GM23248 (cell line): ENCODE data around the gene THADA.

Experiments used
- EZH2 ChIP-seq: fragments of 200-600 bp; sonication (generic); IDR thresholded peaks from 2 replicates; pipeline ENCODE4 v1.6.1; 2018; ENCODE audit warnings: antibody characterized with exemption, mild to moderate bottlenecking; ENCODE audit not compliant: insufficient read depth, poor library complexity, severe bottlenecking
- EZH2phosphoT487 ChIP-seq: fragments of 200-600 bp; sonication (generic); IDR thresholded peaks from 2 replicates; pipeline ENCODE4 v1.6.1; 2018; ENCODE audit warnings: antibody characterized with exemption, moderate library complexity, mild to moderate bottlenecking, low read depth; ENCODE audit not compliant: insufficient read depth

DNA sequence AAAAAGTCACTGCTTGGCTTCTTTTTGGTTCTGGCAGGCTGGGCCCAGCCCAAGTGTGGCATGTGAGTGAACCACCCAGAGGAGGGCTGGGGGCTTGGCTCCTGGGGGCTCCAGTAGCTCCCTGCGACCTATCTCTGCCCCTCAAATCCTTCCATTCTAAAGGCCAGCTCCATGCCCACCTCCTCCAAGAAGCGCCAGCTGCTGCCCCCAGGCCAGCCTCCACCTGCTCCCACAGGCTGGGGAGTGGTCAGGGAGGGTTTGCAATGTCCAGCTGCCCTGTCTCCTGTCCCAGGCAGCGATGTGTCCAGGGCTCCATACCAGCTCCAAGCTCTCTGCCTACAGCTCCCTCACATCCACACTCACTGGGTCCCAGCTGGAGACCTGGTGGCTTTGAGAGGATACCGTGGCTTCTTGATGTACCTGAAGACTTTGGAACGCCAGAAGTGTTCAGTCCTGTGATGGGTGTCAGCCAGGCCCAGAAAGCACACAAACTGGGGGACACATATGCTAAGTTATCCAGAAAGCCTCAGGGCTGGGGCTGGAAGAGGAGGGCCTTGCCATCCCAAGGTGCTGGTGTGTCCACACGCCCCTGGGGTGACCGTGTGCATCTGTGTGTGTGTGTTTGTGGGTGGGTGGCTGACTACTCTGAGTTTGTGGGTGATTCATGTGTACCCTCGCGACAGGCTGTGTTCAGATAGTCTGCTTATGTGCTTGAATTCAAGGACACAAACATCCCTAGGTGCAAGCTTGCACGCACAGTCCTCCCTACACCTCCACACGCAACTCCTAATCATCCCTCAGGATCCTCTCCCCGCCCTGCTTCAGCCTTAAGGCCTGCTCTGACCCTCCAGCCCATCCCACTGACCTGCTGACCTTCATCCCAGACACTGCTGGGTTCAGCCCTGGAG is 402.8 kb downstream of the THADA start:
- TF ChIP-seq EZH2 (no peak), EZH2phosphoT487 (no peak)
